WTC11 (cell line): ENCODE measurements around the gene TNS3. TPM values are rescaled to one million over a fixed set of nuclear protein-coding genes. Genes with fewer than 3 reads are reported as not detected.

ENCODE experiments used
- ATAC-seq: fragments of 200-7000 bp; cut with Tn5 transposase; 2 replicates; pipeline ENCODE4 v1.10.0; 2021; ENCODE audit warnings: mild to moderate bottlenecking, moderate library complexity
- CTCF ChIA-PET: fragments of 300-600 bp; sonication (Branson Sonifier 250); formaldehyde crosslinking; loops from one replicate; lab custom pipeline; 2021; ENCODE audit warnings: antibody characterized with exemption; lab: Charles Lee
- POLR2A ChIA-PET: fragments of 350-600 bp; sonication (Branson Sonifier 250); formaldehyde crosslinking; loops from one replicate; lab custom pipeline; 2021; ENCODE audit warnings: antibody characterized with exemption; lab: Charles Lee
- DNase-seq: peaks from one replicate; pipeline ENCODE4 v3.0.0; 2021; ENCODE audit warnings: low spot score
- H3K27ac Mint-ChIP-seq: 2 replicates; pipeline ENCODE4 v1.8.0; 2021; ENCODE audit warnings: mixed read lengths
- H3K27me3 Mint-ChIP-seq: 2 replicates; pipeline ENCODE4 v1.8.0; 2021; ENCODE audit warnings: low read depth, mild to moderate bottlenecking, moderate library complexity, mixed read lengths
- H3K36me3 Mint-ChIP-seq: 2 replicates; pipeline ENCODE4 v1.8.0; 2021; ENCODE audit warnings: mixed read lengths
- H3K4me1 Mint-ChIP-seq: 2 replicates; pipeline ENCODE4 v1.8.0; 2022; ENCODE audit warnings: mixed read lengths
- H3K4me3 Mint-ChIP-seq: 2 replicates; pipeline ENCODE4 v1.8.0; 2021; ENCODE audit warnings: mild to moderate bottlenecking, moderate library complexity, mixed read lengths
- H3K9me3 Mint-ChIP-seq: 2 replicates; pipeline ENCODE4 v1.8.0; 2021; ENCODE audit warnings: mixed read lengths
- GABPB1 ChIP-seq: sonication (generic); formaldehyde crosslinking; IDR thresholded peaks from 2 replicates; pipeline ENCODE4 v1.8.1; 2023; ENCODE audit warnings: mild to moderate bottlenecking, missing genetic modification reagents
- GRHL2 ChIP-seq: fragments of 250-450 bp; sonication (Bioruptor Pico); IDR thresholded peaks from 2 replicates; pipeline ENCODE4 v1.8.0; 2022; ENCODE audit warnings: mild to moderate bottlenecking, moderate library complexity; ENCODE audit not compliant: insufficient replicate concordance, severe bottlenecking
- GTF2I ChIP-seq: fragments of 250-450 bp; sonication (Bioruptor Pico); conservative IDR thresholded peaks from 2 replicates; pipeline ENCODE4 v1.4.0; 2021; ENCODE audit warnings: mild to moderate bottlenecking
- IRF2 ChIP-seq: sonication (generic); formaldehyde crosslinking; IDR thresholded peaks from 2 replicates; pipeline ENCODE4 v1.8.0; 2022; ENCODE audit warnings: low read depth, missing genetic modification reagents, borderline replicate concordance
- JUN ChIP-seq: sonication (generic); formaldehyde crosslinking; IDR thresholded peaks from 2 replicates; pipeline ENCODE4 v1.8.0; 2023; ENCODE audit warnings: mild to moderate bottlenecking, missing genetic modification reagents
- KAT7 ChIP-seq: sonication (generic); formaldehyde crosslinking; IDR thresholded peaks from 2 replicates; pipeline ENCODE4 v1.8.1; 2023; ENCODE audit warnings: missing genetic modification reagents, mild to moderate bottlenecking, borderline replicate concordance
- MYBL2 ChIP-seq: sonication (generic); formaldehyde crosslinking; IDR thresholded peaks from 2 replicates; pipeline ENCODE4 v1.8.1; 2023; ENCODE audit warnings: mild to moderate bottlenecking, moderate library complexity, missing genetic modification reagents
- OVOL2 ChIP-seq: fragments of 250-450 bp; sonication (Bioruptor Pico); IDR thresholded peaks from 2 replicates; pipeline ENCODE4 v1.9.0; 2021; ENCODE audit warnings: mild to moderate bottlenecking, borderline replicate concordance
- SMAD3 ChIP-seq: sonication (generic); formaldehyde crosslinking; IDR thresholded peaks from 2 replicates; pipeline ENCODE4 v1.8.0; 2022; ENCODE audit warnings: missing genetic modification reagents, mild to moderate bottlenecking, borderline replicate concordance
- SMAD4 ChIP-seq: sonication (generic); formaldehyde crosslinking; IDR thresholded peaks from 2 replicates; pipeline ENCODE4 v1.8.0; 2022; ENCODE audit warnings: mild to moderate bottlenecking, missing genetic modification reagents
- SP1 ChIP-seq: sonication (generic); formaldehyde crosslinking; conservative IDR thresholded peaks from 2 replicates; pipeline ENCODE4 v1.8.1; 2022; ENCODE audit warnings: missing genetic modification reagents
- ZNF121 ChIP-seq: sonication (generic); formaldehyde crosslinking; IDR thresholded peaks from 2 replicates; pipeline ENCODE4 v1.8.0; 2023; ENCODE audit warnings: missing genetic modification reagents
- total RNA-seq: library from RNA; stranded (reverse); gene quantifications from 3 replicates; pipeline ENCODE4 v1.2.3, GENCODE V29; 2021
- TF ChIP-seq, protein P1 (sequence below): sonication (generic); formaldehyde crosslinking; IDR thresholded peaks from 2 replicates; pipeline ENCODE4 v1.8.1; 2022; ENCODE audit warnings: mild to moderate bottlenecking, moderate library complexity, missing genetic modification reagents
- TF ChIP-seq, protein P2 (sequence below): fragments of 200-600 bp; IDR thresholded peaks from 2 replicates; pipeline ENCODE4 v1.8.0; 2022; ENCODE audit warnings: antibody characterized with exemption
- TF ChIP-seq, protein P3 (sequence below): fragments of 250-450 bp; sonication (Bioruptor Pico); IDR thresholded peaks from 2 replicates; pipeline ENCODE4 v1.9.0; 2021; ENCODE audit warnings: moderate library complexity, mild to moderate bottlenecking, inconsistent platforms, borderline replicate concordance
- TF ChIP-seq, protein P4 (sequence below): sonication (generic); formaldehyde crosslinking; IDR thresholded peaks from 2 replicates; pipeline ENCODE4 v1.8.1; 2023; ENCODE audit warnings: mild to moderate bottlenecking, moderate library complexity, missing genetic modification reagents
- TF ChIP-seq, protein P5 (sequence below): sonication (generic); formaldehyde crosslinking; IDR thresholded peaks from 2 replicates; pipeline ENCODE4 v1.8.0; 2023; ENCODE audit warnings: missing genetic modification reagents
- TF ChIP-seq, protein P6 (sequence below): sonication (generic); formaldehyde crosslinking; IDR thresholded peaks from 2 replicates; pipeline ENCODE4 v1.8.0; 2022; ENCODE audit warnings: mild to moderate bottlenecking, missing genetic modification reagents
- TF ChIP-seq, protein P7 (sequence below): sonication (generic); formaldehyde crosslinking; IDR thresholded peaks from 2 replicates; pipeline ENCODE4 v1.8.0; 2023; ENCODE audit warnings: mild to moderate bottlenecking, missing genetic modification reagents
- TF ChIP-seq, protein P8 (sequence below): fragments of 250-450 bp; sonication (Bioruptor Pico); conservative IDR thresholded peaks from 2 replicates; pipeline ENCODE4 v1.9.0; 2021; ENCODE audit warnings: mild to moderate bottlenecking

TNS3 gene
- total RNA-seq, 1 experiment from 2014 or later = 37.7 TPM

DNA sequence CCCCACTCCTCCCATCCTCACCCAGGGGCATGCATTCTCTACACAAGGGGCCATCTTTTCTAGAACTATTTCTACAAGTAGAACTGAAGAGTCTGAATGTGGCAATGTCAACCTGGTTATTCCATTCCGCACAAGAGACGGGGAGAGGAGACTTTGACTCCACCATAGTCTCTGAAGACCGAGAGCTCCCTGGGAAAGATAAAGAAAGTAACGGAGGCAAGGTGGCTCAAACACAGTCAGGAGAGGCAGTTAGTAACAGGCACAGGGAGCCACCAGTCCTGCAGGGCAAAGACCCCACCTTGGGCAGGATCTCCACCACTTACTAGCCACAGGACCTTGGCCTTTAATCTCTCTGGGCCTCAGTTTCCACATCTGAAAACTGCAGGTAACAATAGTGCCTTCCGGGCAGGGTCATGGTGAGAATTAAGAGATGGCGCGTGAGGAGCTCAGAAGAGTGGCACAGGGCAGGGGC, 100.3 kb downstream of the TNS3 start:
- peaks cover 49% of the 10 kb centered on the region for H3K4me1 Mint-ChIP-seq
- CTCF ChIA-PET = interaction anchor here (1.1 to 2.7 kb wide), 4 partner anchors 37 to 215 kb away, joined by 4 to 16 read pairs (median 8); no protein-coding TSS in a partner anchor
- TF ChIP-seq, protein P1, sequence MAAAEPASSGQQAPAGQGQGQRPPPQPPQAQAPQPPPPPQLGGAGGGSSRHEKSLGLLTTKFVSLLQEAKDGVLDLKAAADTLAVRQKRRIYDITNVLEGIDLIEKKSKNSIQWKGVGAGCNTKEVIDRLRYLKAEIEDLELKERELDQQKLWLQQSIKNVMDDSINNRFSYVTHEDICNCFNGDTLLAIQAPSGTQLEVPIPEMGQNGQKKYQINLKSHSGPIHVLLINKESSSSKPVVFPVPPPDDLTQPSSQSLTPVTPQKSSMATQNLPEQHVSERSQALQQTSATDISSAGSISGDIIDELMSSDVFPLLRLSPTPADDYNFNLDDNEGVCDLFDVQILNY (CRISPR knock-in tag) = no peak
- TF ChIP-seq OVOL2 (CRISPR knock-in tag) = no peak
- TF ChIP-seq, protein P2, sequence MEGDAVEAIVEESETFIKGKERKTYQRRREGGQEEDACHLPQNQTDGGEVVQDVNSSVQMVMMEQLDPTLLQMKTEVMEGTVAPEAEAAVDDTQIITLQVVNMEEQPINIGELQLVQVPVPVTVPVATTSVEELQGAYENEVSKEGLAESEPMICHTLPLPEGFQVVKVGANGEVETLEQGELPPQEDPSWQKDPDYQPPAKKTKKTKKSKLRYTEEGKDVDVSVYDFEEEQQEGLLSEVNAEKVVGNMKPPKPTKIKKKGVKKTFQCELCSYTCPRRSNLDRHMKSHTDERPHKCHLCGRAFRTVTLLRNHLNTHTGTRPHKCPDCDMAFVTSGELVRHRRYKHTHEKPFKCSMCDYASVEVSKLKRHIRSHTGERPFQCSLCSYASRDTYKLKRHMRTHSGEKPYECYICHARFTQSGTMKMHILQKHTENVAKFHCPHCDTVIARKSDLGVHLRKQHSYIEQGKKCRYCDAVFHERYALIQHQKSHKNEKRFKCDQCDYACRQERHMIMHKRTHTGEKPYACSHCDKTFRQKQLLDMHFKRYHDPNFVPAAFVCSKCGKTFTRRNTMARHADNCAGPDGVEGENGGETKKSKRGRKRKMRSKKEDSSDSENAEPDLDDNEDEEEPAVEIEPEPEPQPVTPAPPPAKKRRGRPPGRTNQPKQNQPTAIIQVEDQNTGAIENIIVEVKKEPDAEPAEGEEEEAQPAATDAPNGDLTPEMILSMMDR = no peak
- TF ChIP-seq GABPB1 (CRISPR knock-in tag) = no peak
- no peak for TF ChIP-seq JUN (CRISPR knock-in tag)
- TF ChIP-seq KAT7 (CRISPR knock-in tag) = no peak
- no peak for TF ChIP-seq IRF2
- TF ChIP-seq, protein P3, sequence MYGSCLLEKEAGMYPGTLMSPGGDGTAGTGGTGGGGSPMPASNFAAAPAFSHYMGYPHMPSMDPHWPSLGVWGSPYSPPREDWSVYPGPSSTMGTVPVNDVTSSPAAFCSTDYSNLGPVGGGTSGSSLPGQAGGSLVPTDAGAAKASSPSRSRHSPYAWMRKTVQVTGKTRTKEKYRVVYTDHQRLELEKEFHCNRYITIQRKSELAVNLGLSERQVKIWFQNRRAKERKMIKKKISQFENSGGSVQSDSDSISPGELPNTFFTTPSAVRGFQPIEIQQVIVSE = no peak
- TF ChIP-seq, protein P4, sequence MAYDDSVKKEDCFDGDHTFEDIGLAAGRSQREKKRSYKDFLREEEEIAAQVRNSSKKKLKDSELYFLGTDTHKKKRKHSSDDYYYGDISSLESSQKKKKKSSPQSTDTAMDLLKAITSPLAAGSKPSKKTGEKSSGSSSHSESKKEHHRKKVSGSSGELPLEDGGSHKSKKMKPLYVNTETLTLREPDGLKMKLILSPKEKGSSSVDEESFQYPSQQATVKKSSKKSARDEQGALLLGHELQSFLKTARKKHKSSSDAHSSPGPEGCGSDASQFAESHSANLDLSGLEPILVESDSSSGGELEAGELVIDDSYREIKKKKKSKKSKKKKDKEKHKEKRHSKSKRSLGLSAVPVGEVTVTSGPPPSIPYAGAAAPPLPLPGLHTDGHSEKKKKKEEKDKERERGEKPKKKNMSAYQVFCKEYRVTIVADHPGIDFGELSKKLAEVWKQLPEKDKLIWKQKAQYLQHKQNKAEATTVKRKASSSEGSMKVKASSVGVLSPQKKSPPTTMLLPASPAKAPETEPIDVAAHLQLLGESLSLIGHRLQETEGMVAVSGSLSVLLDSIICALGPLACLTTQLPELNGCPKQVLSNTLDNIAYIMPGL (CRISPR knock-in tag) = no peak
- no peak for TF ChIP-seq MYBL2 (CRISPR knock-in tag)
- no peak for TF ChIP-seq GRHL2 (CRISPR knock-in tag)
- TF ChIP-seq SMAD3 = no peak
- TF ChIP-seq GTF2I = no peak
- TF ChIP-seq SMAD4 = no peak
- TF ChIP-seq, all 79 proteins: peak for 0
- no peak overlapping the region for H3K27ac Mint-ChIP-seq
- H3K27me3 Mint-ChIP-seq = peaks cover 95% of the 10 kb centered on the region
- no peak for DNase-seq
- peaks cover 4% of the 10 kb centered on the region; the same call in 1 of the 2 replicates for H3K9me3 Mint-ChIP-seq
- H3K36me3 Mint-ChIP-seq = peaks cover 18% of the 10 kb centered on the region
- POLR2A ChIA-PET = no interaction called here
- H3K4me3 Mint-ChIP-seq = no peak overlapping the region
- no peak for ATAC-seq

DNA sequence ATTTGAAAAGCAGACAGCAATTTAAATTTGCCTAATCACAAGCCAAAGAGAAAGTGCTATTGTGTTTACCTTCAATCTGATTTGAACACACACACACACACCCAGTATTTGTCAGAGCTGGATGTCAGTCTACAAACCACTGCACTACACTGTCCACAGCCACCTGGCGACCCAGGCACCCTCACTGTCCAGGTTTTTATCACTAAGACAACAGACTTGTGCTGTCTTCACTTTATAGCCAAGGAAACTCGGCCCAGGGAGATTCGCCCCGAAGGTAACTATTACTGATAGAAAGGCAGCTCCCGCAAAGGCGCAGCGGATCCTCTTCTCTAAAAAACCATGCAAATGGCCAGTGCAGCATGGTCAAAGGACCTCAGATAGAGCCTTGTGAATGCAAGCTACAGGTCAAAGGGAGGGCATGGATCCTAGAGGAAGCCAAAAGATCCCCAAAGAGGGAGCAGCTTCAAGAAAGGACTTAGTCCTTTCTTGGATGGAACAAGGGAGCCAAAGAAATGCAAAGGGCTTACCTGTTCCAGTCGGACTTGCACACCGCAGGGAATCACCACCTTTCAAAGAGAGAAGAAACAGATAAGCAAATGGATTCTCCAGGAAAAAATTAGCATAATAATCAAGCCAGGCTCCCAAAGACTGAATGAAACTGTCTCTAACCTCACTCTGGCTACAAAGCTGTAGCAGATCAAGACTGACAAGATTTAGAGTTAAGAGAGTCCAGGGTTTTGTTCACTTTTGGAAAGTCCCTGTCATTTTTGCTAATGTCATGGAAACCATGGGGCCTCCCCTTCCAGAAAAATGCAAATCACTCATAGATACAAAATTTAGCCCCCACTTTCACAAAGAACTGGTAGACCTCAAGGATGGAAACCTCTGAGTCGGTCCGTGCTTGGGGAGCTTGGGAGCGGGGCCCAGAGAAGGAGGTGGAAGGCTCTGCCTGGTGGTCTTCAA, 101.1 kb downstream of the TNS3 start:
- H3K27ac Mint-ChIP-seq = no peak overlapping the region
- peak; percentile 92 for ATAC-seq
- DNase-seq = no peak
- peaks cover 48% of the 10 kb centered on the region for H3K4me1 Mint-ChIP-seq
- H3K36me3 Mint-ChIP-seq = peaks cover 13% of the 10 kb centered on the region
- ChIA-PET POLR2A (no interaction called here), CTCF (interaction anchor here (0.6 to 2.7 kb wide), 8 partner anchors 10 to 338 kb away, joined by 3 to 16 read pairs (median 5); no protein-coding TSS in a partner anchor)
- H3K4me3 Mint-ChIP-seq = no peak overlapping the region
- peaks cover 96% of the 10 kb centered on the region for H3K27me3 Mint-ChIP-seq
- peaks cover 4% of the 10 kb centered on the region; the same call in 1 of the 2 replicates for H3K9me3 Mint-ChIP-seq
- TF ChIP-seq ZNF121 (CRISPR knock-in tag) (peak; percentile 97), GTF2I (peak; percentile 66; the same call in 1 of the 2 replicates), SP1 (CRISPR knock-in tag) (peak; percentile 29; the same call in 1 of the 2 replicates)
- TF ChIP-seq, protein P5, sequence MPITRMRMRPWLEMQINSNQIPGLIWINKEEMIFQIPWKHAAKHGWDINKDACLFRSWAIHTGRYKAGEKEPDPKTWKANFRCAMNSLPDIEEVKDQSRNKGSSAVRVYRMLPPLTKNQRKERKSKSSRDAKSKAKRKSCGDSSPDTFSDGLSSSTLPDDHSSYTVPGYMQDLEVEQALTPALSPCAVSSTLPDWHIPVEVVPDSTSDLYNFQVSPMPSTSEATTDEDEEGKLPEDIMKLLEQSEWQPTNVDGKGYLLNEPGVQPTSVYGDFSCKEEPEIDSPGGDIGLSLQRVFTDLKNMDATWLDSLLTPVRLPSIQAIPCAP (CRISPR knock-in tag) = no peak
- TF ChIP-seq, protein P6, sequence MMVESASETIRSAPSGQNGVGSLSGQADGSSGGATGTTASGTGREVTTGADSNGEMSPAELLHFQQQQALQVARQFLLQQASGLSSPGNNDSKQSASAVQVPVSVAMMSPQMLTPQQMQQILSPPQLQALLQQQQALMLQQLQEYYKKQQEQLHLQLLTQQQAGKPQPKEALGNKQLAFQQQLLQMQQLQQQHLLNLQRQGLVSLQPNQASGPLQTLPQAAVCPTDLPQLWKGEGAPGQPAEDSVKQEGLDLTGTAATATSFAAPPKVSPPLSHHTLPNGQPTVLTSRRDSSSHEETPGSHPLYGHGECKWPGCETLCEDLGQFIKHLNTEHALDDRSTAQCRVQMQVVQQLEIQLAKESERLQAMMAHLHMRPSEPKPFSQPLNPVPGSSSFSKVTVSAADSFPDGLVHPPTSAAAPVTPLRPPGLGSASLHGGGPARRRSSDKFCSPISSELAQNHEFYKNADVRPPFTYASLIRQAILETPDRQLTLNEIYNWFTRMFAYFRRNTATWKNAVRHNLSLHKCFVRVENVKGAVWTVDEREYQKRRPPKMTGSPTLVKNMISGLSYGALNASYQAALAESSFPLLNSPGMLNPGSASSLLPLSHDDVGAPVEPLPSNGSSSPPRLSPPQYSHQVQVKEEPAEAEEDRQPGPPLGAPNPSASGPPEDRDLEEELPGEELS = peak; percentile 65; the same call in 1 of the 2 replicates
- TF ChIP-seq, protein P7, sequence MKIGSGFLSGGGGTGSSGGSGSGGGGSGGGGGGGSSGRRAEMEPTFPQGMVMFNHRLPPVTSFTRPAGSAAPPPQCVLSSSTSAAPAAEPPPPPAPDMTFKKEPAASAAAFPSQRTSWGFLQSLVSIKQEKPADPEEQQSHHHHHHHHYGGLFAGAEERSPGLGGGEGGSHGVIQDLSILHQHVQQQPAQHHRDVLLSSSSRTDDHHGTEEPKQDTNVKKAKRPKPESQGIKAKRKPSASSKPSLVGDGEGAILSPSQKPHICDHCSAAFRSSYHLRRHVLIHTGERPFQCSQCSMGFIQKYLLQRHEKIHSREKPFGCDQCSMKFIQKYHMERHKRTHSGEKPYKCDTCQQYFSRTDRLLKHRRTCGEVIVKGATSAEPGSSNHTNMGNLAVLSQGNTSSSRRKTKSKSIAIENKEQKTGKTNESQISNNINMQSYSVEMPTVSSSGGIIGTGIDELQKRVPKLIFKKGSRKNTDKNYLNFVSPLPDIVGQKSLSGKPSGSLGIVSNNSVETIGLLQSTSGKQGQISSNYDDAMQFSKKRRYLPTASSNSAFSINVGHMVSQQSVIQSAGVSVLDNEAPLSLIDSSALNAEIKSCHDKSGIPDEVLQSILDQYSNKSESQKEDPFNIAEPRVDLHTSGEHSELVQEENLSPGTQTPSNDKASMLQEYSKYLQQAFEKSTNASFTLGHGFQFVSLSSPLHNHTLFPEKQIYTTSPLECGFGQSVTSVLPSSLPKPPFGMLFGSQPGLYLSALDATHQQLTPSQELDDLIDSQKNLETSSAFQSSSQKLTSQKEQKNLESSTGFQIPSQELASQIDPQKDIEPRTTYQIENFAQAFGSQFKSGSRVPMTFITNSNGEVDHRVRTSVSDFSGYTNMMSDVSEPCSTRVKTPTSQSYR (CRISPR knock-in tag) = 0 out of 2 replicates have a peak, but pooled peaks have one; percentile 33
- TF ChIP-seq, protein P8, sequence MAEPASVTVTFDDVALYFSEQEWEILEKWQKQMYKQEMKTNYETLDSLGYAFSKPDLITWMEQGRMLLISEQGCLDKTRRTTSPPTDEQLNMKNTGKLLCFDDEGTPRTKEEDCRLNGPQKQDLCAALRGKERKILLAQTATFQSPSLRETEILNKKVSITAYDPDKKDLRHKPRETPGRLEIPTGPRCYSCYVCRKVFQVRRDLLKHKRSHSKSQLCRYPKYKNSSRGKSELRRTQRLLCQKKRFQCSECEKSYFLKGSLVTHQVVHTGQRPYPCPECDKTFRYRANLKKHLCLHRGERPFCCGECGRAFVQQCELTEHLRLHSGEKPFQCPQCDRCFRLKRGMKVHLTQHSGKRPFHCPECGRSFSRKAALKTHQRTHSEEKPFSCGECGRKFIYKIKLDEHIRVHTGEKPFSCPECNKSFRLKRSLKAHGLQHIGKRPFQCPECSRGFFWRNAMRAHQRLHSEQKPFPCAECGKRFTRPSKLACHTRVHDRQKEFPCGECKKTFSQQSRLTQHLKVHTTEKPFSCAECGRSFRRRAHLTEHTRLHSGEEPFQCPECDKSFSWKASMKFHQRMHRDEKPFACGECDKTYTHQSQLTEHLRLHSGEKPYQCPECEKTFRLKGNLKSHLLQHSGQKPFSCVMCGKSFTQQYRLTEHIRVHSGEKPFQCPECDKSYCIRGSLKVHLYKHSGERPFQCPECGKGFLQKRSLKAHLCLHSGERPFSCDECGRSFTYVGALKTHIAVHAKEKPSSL (CRISPR knock-in tag) = no peak
